ENCODE results near the gene SYT2. TPM values are rescaled to one million over a fixed set of nuclear protein-coding genes. Genes with fewer than 3 reads are reported as not detected.

The SYT2 gene
- total RNA-seq, 1 experiment from 2014 or later = not detected

- Histone ChIP-seq H3K9ac (ENCODE audit: low read length) (no peak overlapping the region), H4K20me1 (ENCODE audit: low read length) (no peaks in the 10 kb centered on the region), H3K4me1 (ENCODE audit: insufficient read depth, low read length) (peaks cover 10% of the 10 kb centered on the region), H2AFZ (ENCODE audit: low read length) (no peak overlapping the region), H3K27ac (ENCODE audit: low read length) (no peak overlapping the region), H3F3A (ENCODE audit: low read length, unreplicated experiment) (no peaks in the 10 kb centered on the region), H3K4me2 (ENCODE audit: low read length) (no peak overlapping the region), H3K9me3 (ENCODE audit: low read length) (no peaks in the 10 kb centered on the region), H3K27me3 (ENCODE audit: low read length) (no peaks in the 10 kb centered on the region), H3K36me3 (ENCODE audit: low read depth, low read length) (no peaks in the 10 kb centered on the region), H3K79me2 (ENCODE audit: low read length) (no peaks in the 10 kb centered on the region), H3K4me3 (ENCODE audit: low read length) (no peak overlapping the region), H3K9me2 (replicated peaks; ENCODE audit: low read length) (no peaks in the 10 kb centered on the region)
- intact Hi-C loops (cut with micrococcal nuclease) = loop anchor here (1.0 kb wide), 1 partner anchor 71 kb away; no protein-coding TSS in a partner anchor
- DNase-seq (peak; percentile 46), ATAC-seq (no peak)
- ChIA-PET POLR2A (ENCODE audit: unreplicated experiment) (no interaction called here), CTCF (interaction anchor here (0.7 kb wide), 1 partner anchor 42 kb away, joined by 3 read pairs; no protein-coding TSS in a partner anchor)
- BruUV-seq (replicated peaks) = no TSS peak
- TF ChIP-seq EZH2phosphoT487 (IDR thresholded peaks at IDR 0.05; ENCODE audit: borderline replicate concordance, low read length) (no peak), EZH2 (IDR thresholded peaks at IDR 0.05; ENCODE audit: low read length, unreplicated experiment) (no peak)
- TF ChIP-seq, protein P1, sequence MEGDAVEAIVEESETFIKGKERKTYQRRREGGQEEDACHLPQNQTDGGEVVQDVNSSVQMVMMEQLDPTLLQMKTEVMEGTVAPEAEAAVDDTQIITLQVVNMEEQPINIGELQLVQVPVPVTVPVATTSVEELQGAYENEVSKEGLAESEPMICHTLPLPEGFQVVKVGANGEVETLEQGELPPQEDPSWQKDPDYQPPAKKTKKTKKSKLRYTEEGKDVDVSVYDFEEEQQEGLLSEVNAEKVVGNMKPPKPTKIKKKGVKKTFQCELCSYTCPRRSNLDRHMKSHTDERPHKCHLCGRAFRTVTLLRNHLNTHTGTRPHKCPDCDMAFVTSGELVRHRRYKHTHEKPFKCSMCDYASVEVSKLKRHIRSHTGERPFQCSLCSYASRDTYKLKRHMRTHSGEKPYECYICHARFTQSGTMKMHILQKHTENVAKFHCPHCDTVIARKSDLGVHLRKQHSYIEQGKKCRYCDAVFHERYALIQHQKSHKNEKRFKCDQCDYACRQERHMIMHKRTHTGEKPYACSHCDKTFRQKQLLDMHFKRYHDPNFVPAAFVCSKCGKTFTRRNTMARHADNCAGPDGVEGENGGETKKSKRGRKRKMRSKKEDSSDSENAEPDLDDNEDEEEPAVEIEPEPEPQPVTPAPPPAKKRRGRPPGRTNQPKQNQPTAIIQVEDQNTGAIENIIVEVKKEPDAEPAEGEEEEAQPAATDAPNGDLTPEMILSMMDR (conservative IDR thresholded peaks at IDR 0.05; ENCODE audit: low read depth, low read length) = peak; percentile 78
Measured at GRCh38 chr1:202571719-202572339, 138.4 kb downstream of the SYT2 start.

GRCh38 chr1:202569393-202570322 lies 140.6 kb downstream of the SYT2 start:
- intact Hi-C loops (cut with micrococcal nuclease) = no loop called here
- Histone ChIP-seq H4K20me1 (ENCODE audit: low read length) (no peaks in the 10 kb centered on the region), H3K79me2 (ENCODE audit: low read length) (no peaks in the 10 kb centered on the region), H3K27me3 (ENCODE audit: low read length) (no peaks in the 10 kb centered on the region), H3K9me2 (replicated peaks; ENCODE audit: low read length) (no peaks in the 10 kb centered on the region), H3K4me2 (ENCODE audit: low read length) (no peak overlapping the region), H3K4me3 (ENCODE audit: low read length) (no peak overlapping the region), H3K9ac (ENCODE audit: low read length) (no peak overlapping the region), H3K9me3 (ENCODE audit: low read length) (no peaks in the 10 kb centered on the region), H3K4me1 (ENCODE audit: insufficient read depth, low read length) (no peaks in the 10 kb centered on the region), H2AFZ (ENCODE audit: low read length) (no peak overlapping the region), H3K27ac (ENCODE audit: low read length) (no peak overlapping the region), H3K36me3 (ENCODE audit: low read depth, low read length) (no peaks in the 10 kb centered on the region), H3F3A (ENCODE audit: low read length, unreplicated experiment) (no peaks in the 10 kb centered on the region)
- POLR2A ChIA-PET (ENCODE audit: unreplicated experiment) = no interaction called here
- DNase-seq (no peak), ATAC-seq (no peak)
- TF ChIP-seq EZH2 (IDR thresholded peaks at IDR 0.05; ENCODE audit: low read length, unreplicated experiment) (no peak), EZH2phosphoT487 (IDR thresholded peaks at IDR 0.05; ENCODE audit: borderline replicate concordance, low read length) (no peak)
- TF ChIP-seq, protein P1 (conservative IDR thresholded peaks at IDR 0.05; ENCODE audit: low read depth, low read length) = no peak
- CTCF ChIA-PET = interaction anchor here (0.6 kb wide), 1 partner anchor 96 kb away, joined by 3 read pairs; no protein-coding TSS in a partner anchor
- no TSS peak for BruUV-seq (replicated peaks)

Measured in PC-3 (cell line).